Measurements from ENCODE around the gene QRFP. TPM values are rescaled to one million over a fixed set of nuclear protein-coding genes. Genes with fewer than 3 reads are reported as not detected.

QRFP gene
- total RNA-seq, 1 experiment from 2014 or later: not detected

- Histone ChIP-seq H2AFZ (ENCODE audit: low read depth, low read length, poor library complexity, severe bottlenecking) (no peak overlapping the region), H4K20me1 (ENCODE audit: insufficient read depth) (no peaks in the 10 kb centered on the region), H3K27ac (ENCODE audit: low read depth, low read length) (no peak overlapping the region), H3K9me2 (ENCODE audit: insufficient read depth) (no peaks in the 10 kb centered on the region), H3K9ac (ENCODE audit: low read length) (no peak overlapping the region), H3K4me1 (ENCODE audit: control insufficient read depth in 1 of 2, insufficient read depth in 2 of 2, low read length in 2 of 2) (peaks cover 7 to 36% of the 10 kb centered on the region in 2 experiments), H3K36me3 (ENCODE audit: control insufficient read depth in 1 of 2, insufficient read depth in 2 of 2, low read length in 2 of 2) (no peaks in the 10 kb centered on the region), H3K79me2 (ENCODE audit: insufficient read depth, low read length) (no peaks in the 10 kb centered on the region), H3K27me3 (ENCODE audit: insufficient read depth, low read length) (no peaks in the 10 kb centered on the region), H3K9me3 (ENCODE audit: control insufficient read depth in 1 of 2, insufficient read depth in 1 of 2, low read depth in 1 of 2, low read length in 2 of 2) (no peaks in the 10 kb centered on the region), H3K4me2 (ENCODE audit: low read length) (no peak overlapping the region), H3K4me3 (replicated peaks in 1 of 2; ENCODE audit: low read depth in 1 of 2, low read length in 2 of 2) (no peak overlapping the region)
- TF ChIP-seq TCF7L2 (IDR thresholded peaks at IDR 0.05; ENCODE audit: borderline replicate concordance, extremely low read depth, insufficient read depth, insufficient read length) (peak; percentile 41), EZH2phosphoT487 (IDR thresholded peaks at IDR 0.05; ENCODE audit: borderline replicate concordance) (no peak)
- DNase-seq (ENCODE audit: low read depth, low spot score) (no peak), ATAC-seq (no peak)
- intact Hi-C loops (cut with micrococcal nuclease): no loop called here
- CTCF ChIA-PET: interaction anchor here (0.7 kb wide), 1 partner anchor 19 kb away, joined by 4 read pairs; no protein-coding TSS in a partner anchor
- POLR2A ChIA-PET: no interaction called here
- BruUV-seq (replicated peaks): no TSS peak
- RAD21 ChIA-PET (ENCODE audit: low non-redundant PET in 1 of 2, low total read pairs in 2 of 2, uncharacterized antibody in 2 of 2, unreplicated experiment in 2 of 2): no interaction called here
Observed at GRCh38 chr9:130943777-130944176, 47.2 kb upstream of the QRFP start.

GRCh38 chr9:130943221-130943620, 46.6 kb upstream of the QRFP start:
- H2AFZ ChIP-seq (ENCODE audit: low read depth, low read length, poor library complexity, severe bottlenecking): no peak overlapping the region
- no TSS peak for BruUV-seq (replicated peaks)
- H3K4me1 ChIP-seq (ENCODE audit: control insufficient read depth in 1 of 2, insufficient read depth in 2 of 2, low read length in 2 of 2): peaks cover 7 to 37% of the 10 kb centered on the region in 2 experiments
- no peak overlapping the region for H3K9ac ChIP-seq (ENCODE audit: low read length)
- no peaks in the 10 kb centered on the region for H3K9me3 ChIP-seq (ENCODE audit: control insufficient read depth in 1 of 2, insufficient read depth in 1 of 2, low read depth in 1 of 2, low read length in 2 of 2)
- no peaks in the 10 kb centered on the region for H3K79me2 ChIP-seq (ENCODE audit: insufficient read depth, low read length)
- no peaks in the 10 kb centered on the region for H3K9me2 ChIP-seq (ENCODE audit: insufficient read depth)
- ATAC-seq (no peak), DNase-seq (ENCODE audit: low read depth, low spot score) (no peak)
- no peak overlapping the region for H3K4me2 ChIP-seq (ENCODE audit: low read length)
- H3K4me3 ChIP-seq (replicated peaks in 1 of 2; ENCODE audit: low read depth in 1 of 2, low read length in 2 of 2): no peak overlapping the region
- H3K36me3 ChIP-seq (ENCODE audit: control insufficient read depth in 1 of 2, insufficient read depth in 2 of 2, low read length in 2 of 2): no peaks in the 10 kb centered on the region
- TF ChIP-seq SP1 (IDR thresholded peaks at IDR 0.05; ENCODE audit: low read depth): no peak
- no peak for TF ChIP-seq SIN3A (IDR thresholded peaks at IDR 0.05; ENCODE audit: low read depth)
- no peak for TF ChIP-seq YY1 (IDR thresholded peaks at IDR 0.05; ENCODE audit: extremely low read depth, insufficient replicate concordance, low read depth, low read length)
- no peak for TF ChIP-seq EZH2 (IDR thresholded peaks at IDR 0.05)
- no peak for TF ChIP-seq CEBPB (IDR thresholded peaks at IDR 0.05; ENCODE audit: low read depth)
- TF ChIP-seq EGR1 (IDR thresholded peaks at IDR 0.05; ENCODE audit: low read depth): no peak
- no peak for TF ChIP-seq REST (IDR thresholded peaks at IDR 0.05; ENCODE audit: low read depth)
- no peak for TF ChIP-seq RAD21 (IDR thresholded peaks at IDR 0.05; ENCODE audit: low read depth)
- no peak for TF ChIP-seq ZNF274 (IDR thresholded peaks at IDR 0.05; ENCODE audit: low read depth, low read length)
- no peak for TF ChIP-seq JUND (IDR thresholded peaks at IDR 0.05)
- TF ChIP-seq CTCF (IDR thresholded peaks at IDR 0.05 in 2 of 3, conservative IDR thresholded peaks at IDR 0.05 in 1 of 3; ENCODE audit: borderline replicate concordance in 1 of 3, insufficient read depth in 1 of 3, low read depth in 2 of 3, low read length in 2 of 3): no peak
- no peak for TF ChIP-seq SRF (IDR thresholded peaks at IDR 0.05; ENCODE audit: low read depth)
- no peak for TF ChIP-seq MAX (IDR thresholded peaks at IDR 0.05)
- no peak for TF ChIP-seq FOSL1 (IDR thresholded peaks at IDR 0.05; ENCODE audit: low read depth)
- RAD21 ChIA-PET (ENCODE audit: low non-redundant PET in 1 of 2, low total read pairs in 2 of 2, uncharacterized antibody in 2 of 2, unreplicated experiment in 2 of 2): no interaction called here
- no peaks in the 10 kb centered on the region for H3K27me3 ChIP-seq (ENCODE audit: insufficient read depth, low read length)
- intact Hi-C loops (cut with micrococcal nuclease): no loop called here
- H3K27ac ChIP-seq (ENCODE audit: low read depth, low read length): no peak overlapping the region
- CTCF ChIA-PET: interaction anchor here (0.7 to 0.9 kb wide), 2 partner anchors 20 to 55 kb away, joined by 3 to 4 read pairs; no protein-coding TSS in a partner anchor
- POLR2A ChIA-PET: no interaction called here
- no peaks in the 10 kb centered on the region for H4K20me1 ChIP-seq (ENCODE audit: insufficient read depth)
